HPDE6-E6E7 (cell line): ENCODE data around the gene CACNA1D.

Experiments used
- DNase-seq: peaks from one replicate; pipeline ENCODE4 v3.0.0; 2011; ENCODE audit warnings: missing footprints; ENCODE audit errors: extremely low spot score

Gene CACNA1D

GRCh38 chr3:53787016-53787415 lies 292.6 kb downstream of the CACNA1D start:
- DNase-seq = no peak

- DNase-seq = no peak
Observed at GRCh38 chr3:53788038-53788437, 293.6 kb downstream of the CACNA1D start.

GRCh38 chr3:53789459-53789858 lies 295.0 kb downstream of the CACNA1D start:
- no peak for DNase-seq

- no peak for DNase-seq
Observed at GRCh38 chr3:53790470-53790869, 296.1 kb downstream of the CACNA1D start.

GRCh38 chr3:53791317-53791716 lies 296.9 kb downstream of the CACNA1D start:
- DNase-seq = no peak

GRCh38 chr3:53792866-53793265 lies 298.5 kb downstream of the CACNA1D start:
- no peak for DNase-seq

GRCh38 chr3:53794597-53794996 lies 300.2 kb downstream of the CACNA1D start:
- DNase-seq = no peak

GRCh38 chr3:53795176-53795575 lies 300.8 kb downstream of the CACNA1D start:
- DNase-seq = peak; percentile 4

GRCh38 chr3:53795789-53796560 lies 301.6 kb downstream of the CACNA1D start:
- no peak for DNase-seq

- no peak for DNase-seq
Observed at GRCh38 chr3:53798144-53798543, 303.7 kb downstream of the CACNA1D start.

GRCh38 chr3:53799338-53799865 lies 305.0 kb downstream of the CACNA1D start:
- no peak for DNase-seq

GRCh38 chr3:53800041-53800906 lies 305.9 kb downstream of the CACNA1D start:
- no peak for DNase-seq

- DNase-seq = no peak
Observed at GRCh38 chr3:53801319-53801718, 306.9 kb downstream of the CACNA1D start.

- DNase-seq = no peak
Observed at GRCh38 chr3:53802256-53802880, 308.0 kb downstream of the CACNA1D start.

GRCh38 chr3:53803124-53803815 lies 308.9 kb downstream of the CACNA1D start:
- no peak for DNase-seq

- no peak for DNase-seq
Observed at GRCh38 chr3:53803816-53804695, 309.6 kb downstream of the CACNA1D start.

GRCh38 chr3:53804697-53805462 lies 310.5 kb downstream of the CACNA1D start:
- DNase-seq = peak; percentile 11

GRCh38 chr3:53805463-53806159 lies 311.2 kb downstream of the CACNA1D start:
- DNase-seq = no peak
